GM12865 (cell line): ENCODE measurements around the gene DUSP2.

Experiments used
- DNase-seq: peaks from one replicate; pipeline ENCODE4 v3.0.0; 2010; ENCODE audit warnings: low read depth
- H3K4me3 ChIP-seq: 2 replicates; pipeline ENCODE4 v1.5.1; 2011; ENCODE audit warnings: mild to moderate bottlenecking, low read depth, low read length, control low read depth
- CTCF ChIP-seq: IDR thresholded peaks from 2 replicates; pipeline ENCODE4 v1.5.1; 2011; ENCODE audit warnings: low read length, control low read depth, low read depth, inconsistent platforms; ENCODE audit not compliant: insufficient read depth; ENCODE audit errors: missing control alignments

DUSP2 gene

GRCh38 chr2:96116424-96116878 is 28.8 kb downstream of the DUSP2 start, which contains the start of gene ADRA2B:
TSS of gene ADRA2B (minus strand) at chr2:96116571. CDS start at chr2:96116149, 422 bp downstream.
- peak; percentile 76 for DNase-seq
- peak within 1 kb of the TSS; percentile 50 for H3K4me3 ChIP-seq
- TF ChIP-seq CTCF = no peak

DNA sequence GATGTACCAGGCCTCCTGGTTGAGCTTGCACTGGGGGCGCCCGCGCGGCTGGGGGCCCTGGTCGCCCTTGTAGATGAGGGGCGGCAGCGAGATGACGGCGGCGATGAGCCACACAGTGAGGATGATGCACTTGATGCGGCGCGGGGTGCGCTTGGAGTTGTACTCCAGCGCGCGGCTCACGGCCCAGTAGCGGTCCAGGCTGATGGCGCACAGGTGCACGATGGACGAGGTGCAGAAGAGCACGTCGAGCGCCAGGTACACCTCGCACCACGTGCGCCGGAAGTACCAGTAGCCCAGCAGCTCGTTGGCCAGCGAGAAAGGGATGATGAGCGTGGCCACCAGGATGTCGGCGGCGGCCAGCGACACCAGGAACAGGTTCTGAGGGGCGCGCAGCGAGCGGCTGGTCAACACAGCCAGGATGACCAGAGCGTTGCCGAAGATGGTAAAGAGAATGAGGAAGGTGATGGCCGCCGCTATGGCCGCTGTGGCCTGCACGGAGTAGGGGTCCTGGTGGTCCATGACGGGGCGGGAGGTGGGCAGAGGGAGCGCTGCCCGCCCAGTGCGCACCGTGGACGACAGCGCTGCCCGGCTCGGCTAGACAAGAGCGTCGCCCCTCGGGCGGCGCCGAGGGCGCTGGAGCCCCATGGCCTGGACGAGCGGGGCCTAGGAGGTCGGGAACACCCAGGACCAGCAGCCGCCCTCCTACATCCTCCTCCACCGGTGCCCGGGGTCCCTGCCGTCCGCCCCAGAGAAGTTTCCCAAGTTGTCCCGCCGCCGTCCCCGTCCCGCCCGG is 29.4 kb downstream of the DUSP2 start:
- no peak for DNase-seq
- no peak for TF ChIP-seq CTCF
- H3K4me3 ChIP-seq = peak overlapping the region; percentile 50; the same call in 1 of the 2 replicates

GRCh38 chr2:96114903-96115581 is 30.2 kb downstream of the DUSP2 start:
- no peak for DNase-seq
- H3K4me3 ChIP-seq = no peak overlapping the region
- TF ChIP-seq CTCF = no peak

- TF ChIP-seq CTCF = no peak
- DNase-seq = no peak
- no peak overlapping the region for H3K4me3 ChIP-seq
Observed at GRCh38 chr2:96114546-96114902, 30.7 kb downstream of the DUSP2 start.

GRCh38 chr2:96113951-96114350 is 31.3 kb downstream of the DUSP2 start:
- TF ChIP-seq CTCF = no peak
- H3K4me3 ChIP-seq = no peak overlapping the region
- no peak for DNase-seq

- peak; percentile 38 for TF ChIP-seq CTCF
- H3K4me3 ChIP-seq = no peak overlapping the region
- DNase-seq = peak; percentile 26
Observed at GRCh38 chr2:96113367-96113677, 31.9 kb downstream of the DUSP2 start.
